GM18505 (cell line): Measurements from ENCODE around the gene KRTAP10-2.
"Not testable (repeated sequence)": the region's sequence is repeated elsewhere in the genome, so short reads cannot be mapped to it uniquely, and the experiment has no call there.

Experiments used
- ATAC-seq: cut with Tn5 transposase; IDR thresholded peaks from one replicate; pipeline ENCODE4 v1.9.1; 2021; ENCODE audit not compliant: unreplicated experiment
- POLR2A ChIP-seq: IDR thresholded peaks from 4 replicates; pipeline ENCODE4 v1.6.1; 2011; ENCODE audit warnings: borderline replicate concordance; ENCODE audit not compliant: insufficient read depth, insufficient read length; ENCODE audit errors: extremely low read depth

The KRTAP10-2 gene

GRCh38 chr21:44590311-44590721 is 39.0 kb upstream of the KRTAP10-2 start:
- no peak for TF ChIP-seq POLR2A
- no peak for ATAC-seq

DNA sequence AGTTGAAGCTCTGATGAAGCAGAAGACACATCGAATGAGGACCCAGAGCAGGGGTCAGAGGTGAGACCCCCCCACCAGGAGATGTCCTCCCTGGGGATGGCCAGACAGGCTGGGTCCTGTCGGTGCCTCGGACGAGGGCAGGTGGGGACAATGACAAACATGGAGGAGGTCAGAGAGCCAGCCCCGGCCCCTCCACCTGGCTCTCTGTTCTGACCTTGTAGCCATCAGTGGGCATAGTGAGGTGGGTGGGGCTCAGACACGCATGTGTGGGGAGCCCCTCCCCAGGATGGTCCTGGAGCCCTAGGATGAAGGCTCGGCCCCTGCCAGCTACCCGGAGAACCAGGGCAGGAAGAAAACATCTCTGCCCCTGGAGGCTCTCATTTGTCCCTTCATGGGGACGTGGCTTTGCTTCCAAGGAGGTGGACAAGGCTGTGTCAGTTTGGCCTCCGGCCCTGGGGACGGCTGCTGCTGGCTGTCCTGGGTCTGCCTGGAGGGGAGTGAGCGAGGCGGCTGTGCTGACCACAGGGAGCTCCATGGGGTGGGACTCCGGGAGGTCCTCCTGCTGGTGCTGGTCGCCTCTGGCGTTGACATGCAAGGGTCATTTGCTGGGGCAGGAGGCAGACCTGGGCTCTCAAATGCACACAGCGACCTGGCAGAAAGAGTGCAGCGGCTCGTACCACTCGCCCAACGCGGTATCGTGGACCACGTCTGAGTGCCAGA is 38.4 kb upstream of the KRTAP10-2 start:
- TF ChIP-seq POLR2A: no peak
- no peak for ATAC-seq

DNA sequence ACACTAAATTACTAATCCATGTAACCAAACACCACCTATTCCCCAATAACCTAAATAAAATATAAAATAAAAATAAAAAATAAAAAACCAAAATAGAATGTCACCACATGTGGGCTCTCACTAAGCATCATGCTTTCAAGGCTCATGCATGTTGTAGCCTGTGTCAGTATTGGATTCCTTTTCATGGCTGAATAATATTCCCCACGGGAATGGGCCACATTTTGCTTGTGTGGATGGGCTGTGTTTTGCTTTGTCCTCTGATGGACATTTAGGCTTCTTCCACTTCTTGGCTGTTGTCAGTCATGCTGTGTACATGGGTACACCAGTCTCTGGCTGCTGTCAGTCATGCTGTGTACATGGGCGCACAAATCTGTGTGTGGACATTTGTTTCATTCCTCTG is 37.8 kb upstream of the KRTAP10-2 start:
- no peak for TF ChIP-seq POLR2A
- ATAC-seq: no peak

DNA sequence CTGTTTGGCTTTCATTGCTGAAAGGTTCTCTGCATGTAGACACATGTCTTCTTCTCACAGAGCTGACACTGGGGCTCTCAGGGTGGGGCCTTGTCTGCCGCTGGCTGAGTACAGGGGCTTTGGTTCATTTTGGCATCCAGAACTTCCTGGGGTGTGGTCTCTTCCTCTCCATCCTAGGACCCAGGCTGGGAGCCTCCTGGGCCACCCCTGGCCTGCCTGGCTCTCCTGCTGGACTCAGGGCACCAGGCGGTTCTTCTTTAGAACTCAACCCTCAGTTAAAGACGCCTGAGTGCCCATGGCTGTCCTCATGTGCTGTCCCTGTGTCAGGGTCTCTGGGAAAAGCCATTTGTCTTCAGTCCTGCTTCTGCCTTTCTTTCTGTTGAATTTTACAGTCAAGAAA is 34.6 kb upstream of the KRTAP10-2 start:
- no peak for TF ChIP-seq POLR2A
- ATAC-seq: no peak

- no peak for ATAC-seq
- no peak for TF ChIP-seq POLR2A
Measured at GRCh38 chr21:44583800-44584147, 32.5 kb upstream of the KRTAP10-2 start.

DNA sequence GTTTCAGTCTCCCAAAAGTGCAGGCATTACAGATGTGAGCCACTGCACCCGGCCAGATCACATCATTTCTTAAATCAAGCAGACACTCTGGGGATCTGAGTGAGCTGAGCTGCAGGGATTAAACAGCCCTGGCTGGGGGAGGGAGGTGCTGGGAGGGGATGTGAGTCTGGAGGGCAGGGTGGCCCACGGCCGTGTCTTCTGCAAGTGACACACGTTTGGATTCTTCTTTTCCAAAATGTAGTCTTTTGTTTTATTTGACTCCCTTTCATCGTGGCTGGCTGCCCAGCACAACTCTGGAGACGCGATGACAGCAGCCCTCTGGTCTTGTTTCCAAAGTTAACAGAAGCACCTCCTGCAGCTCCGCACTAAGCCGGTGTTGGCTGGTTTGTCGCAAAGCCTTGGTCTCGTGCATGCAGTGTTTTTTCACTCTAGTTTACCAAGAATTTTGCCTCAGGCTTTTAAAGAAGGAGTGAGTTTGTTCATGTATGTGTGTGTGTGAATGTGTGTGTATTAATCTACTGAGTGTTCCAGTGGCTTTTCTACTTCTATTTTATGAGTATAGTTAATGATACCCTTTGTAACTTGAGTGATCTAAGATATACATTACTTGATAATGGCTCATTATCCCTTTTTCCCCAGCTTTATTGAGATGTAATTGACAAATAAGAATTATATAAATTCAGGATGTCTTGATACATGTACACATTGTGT is 31.9 kb upstream of the KRTAP10-2 start:
- no peak for ATAC-seq
- TF ChIP-seq POLR2A: no peak

- ATAC-seq: no peak
- no peak for TF ChIP-seq POLR2A
Measured at GRCh38 chr21:44582055-44582454, 30.8 kb upstream of the KRTAP10-2 start.

DNA sequence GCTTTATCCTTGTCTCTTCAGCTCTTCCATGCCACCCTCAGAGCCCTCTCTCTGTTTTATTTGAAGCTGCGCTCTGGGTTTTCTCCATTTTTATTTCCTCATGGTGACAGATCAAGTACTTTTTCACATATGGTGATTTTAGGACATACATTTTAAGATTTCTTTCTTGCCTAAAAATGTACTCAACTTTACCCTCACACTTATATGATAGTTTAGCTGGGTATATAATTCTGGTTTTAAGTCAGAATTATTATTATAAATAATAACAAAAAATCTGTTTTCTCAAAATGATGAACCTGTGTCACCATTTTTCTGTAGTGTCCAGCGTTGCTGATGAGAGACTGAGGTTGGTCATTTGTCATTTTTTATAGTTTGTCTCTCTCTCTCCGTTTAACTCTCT is 29.9 kb upstream of the KRTAP10-2 start:
- no peak for TF ChIP-seq POLR2A
- no peak for ATAC-seq

GRCh38 chr21:44580231-44580821 is 29.0 kb upstream of the KRTAP10-2 start, which contains the start of gene KRTAP10-5:
KRTAP10-5 (minus strand) TSS chr21:44580604; CDS start chr21:44580578, 26 bp downstream.
- ATAC-seq: not testable (repeated sequence)

DNA sequence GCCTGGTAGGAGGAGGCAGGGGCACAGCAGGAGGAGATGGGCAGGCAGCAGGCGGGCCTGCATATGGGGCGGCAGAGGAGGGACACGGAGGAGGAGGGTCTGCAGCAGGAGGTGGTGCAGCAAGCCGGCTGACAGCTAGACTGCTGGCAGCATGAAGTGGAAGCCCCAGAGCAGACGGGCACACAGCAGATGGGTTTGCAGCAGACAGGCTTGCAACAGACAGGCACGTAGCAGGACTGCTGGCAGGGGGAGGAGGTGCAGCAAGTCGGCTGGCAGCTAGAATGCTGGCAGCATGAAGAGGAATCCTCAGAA is 28.5 kb upstream of the KRTAP10-2 start:
- no peak for TF ChIP-seq POLR2A
- no peak for ATAC-seq

DNA sequence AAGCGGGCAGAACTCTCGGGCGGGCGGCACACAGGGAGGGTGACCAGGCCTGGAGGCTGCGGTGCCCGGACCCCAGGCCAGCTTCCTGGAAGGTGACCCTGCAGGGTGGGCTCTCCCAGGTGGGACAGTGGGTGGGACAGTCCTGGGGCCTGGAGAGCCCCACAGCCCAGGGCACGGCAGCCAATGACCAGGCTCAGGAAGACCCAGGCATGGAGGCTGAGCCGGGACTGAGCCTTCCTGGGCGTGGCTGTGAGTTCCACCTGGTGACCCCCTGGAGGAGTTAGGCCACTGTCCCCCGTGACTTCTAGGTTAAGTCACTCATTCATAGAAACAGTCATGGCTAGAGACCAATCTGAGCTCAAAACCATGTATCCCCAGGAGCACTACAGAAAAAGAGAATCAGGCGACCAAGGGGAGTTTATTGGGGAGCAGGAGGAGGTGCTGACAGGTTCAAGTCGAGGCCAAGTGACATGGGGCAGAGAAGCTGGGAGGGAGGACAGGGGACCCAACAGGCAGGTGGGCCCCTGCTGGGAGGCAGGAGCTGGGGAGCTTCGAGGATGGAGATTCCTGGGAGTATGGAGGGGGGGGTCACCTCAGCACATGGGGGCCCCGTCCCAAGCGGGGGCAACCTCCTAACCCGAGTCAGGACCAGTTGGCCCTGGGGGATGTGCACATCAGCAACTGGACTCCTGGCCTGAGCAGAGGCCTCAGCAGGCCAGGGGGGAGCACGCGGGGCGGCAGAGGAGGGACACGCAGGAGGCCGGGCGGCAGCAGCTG is 27.9 kb upstream of the KRTAP10-2 start:
- ATAC-seq: no peak
- TF ChIP-seq POLR2A: no peak

DNA sequence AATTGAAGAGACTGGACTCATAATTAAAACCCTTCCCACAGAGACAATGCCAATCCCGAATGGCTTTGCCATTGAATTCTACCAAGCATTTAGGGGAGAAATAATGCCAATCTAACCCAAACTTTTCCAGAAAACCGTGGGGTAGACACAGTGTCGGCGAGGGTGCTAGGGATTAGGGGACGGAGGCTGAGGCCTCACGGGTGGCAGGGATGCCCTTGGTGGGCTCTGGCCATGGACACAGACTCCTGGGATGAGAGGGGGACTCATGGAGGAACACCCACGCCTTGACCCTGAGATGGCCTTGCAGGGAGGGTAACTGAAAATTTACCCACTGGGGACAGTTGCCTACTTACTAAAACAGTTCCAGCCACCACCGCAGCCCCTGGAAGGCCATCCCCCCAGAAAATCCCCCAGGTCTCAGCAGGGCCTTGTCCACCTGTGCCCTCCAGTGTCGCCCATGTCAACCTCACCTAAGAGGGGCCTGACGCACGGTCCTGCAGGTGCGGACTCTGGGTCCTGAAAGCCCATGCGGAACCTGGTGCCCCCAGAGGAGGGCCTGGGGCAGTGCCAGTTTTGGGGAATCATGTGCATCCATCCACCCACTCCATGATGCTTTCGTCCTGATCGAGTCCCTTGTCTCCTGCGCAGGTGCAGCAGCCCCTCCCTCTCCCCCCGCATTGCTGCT is 27.2 kb upstream of the KRTAP10-2 start:
- no peak for ATAC-seq
- TF ChIP-seq POLR2A: no peak

DNA sequence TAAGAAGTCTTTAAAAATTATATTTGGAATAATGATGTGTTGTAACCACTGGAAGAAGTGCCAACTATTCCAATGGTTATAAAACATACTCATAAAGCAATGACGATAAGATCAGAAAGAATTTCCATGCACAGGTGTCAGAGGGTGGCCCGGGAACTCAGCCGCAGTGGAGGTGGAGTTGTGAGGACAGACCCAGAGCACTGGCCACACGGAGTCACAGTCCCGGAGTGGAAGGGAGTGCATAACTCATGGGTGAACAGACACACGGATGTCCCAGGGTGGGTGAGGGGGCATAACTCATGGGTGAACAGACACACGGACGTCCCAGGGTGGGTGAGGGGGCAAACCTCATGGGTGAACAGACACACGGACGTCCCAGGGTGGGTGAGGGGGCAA is 24.7 kb upstream of the KRTAP10-2 start:
- ATAC-seq: no peak
- TF ChIP-seq POLR2A: no peak
